Type B pancreatic cell (in vitro differentiated cells): Measurements from ENCODE around the gene LPIN1. TPM values are rescaled to one million over a fixed set of nuclear protein-coding genes. Genes with fewer than 3 reads are reported as not detected.

Source experiments
- DNase-seq: peaks from one replicate; pipeline ENCODE4 v3.0.0; 2021; ENCODE audit warnings: mixed read lengths; ENCODE audit not compliant: unreplicated experiment; ENCODE audit errors: extremely low spot score
- H3K27ac Mint-ChIP-seq: 2 replicates; pipeline ENCODE4 v1.8.0; 2021; ENCODE audit warnings: mild to moderate bottlenecking, mixed read lengths
- H3K27me3 Mint-ChIP-seq: 2 replicates; pipeline ENCODE4 v1.8.0; 2021; ENCODE audit warnings: mixed read lengths
- H3K36me3 Mint-ChIP-seq: 2 replicates; pipeline ENCODE4 v1.8.0; 2021; ENCODE audit warnings: mixed read lengths
- H3K4me1 Mint-ChIP-seq: one replicate; pipeline ENCODE4 v1.8.0; 2021; ENCODE audit warnings: mixed read lengths; ENCODE audit not compliant: unreplicated experiment
- H3K4me3 Mint-ChIP-seq: 2 replicates; pipeline ENCODE4 v1.8.0; 2021; ENCODE audit warnings: mild to moderate bottlenecking, mixed read lengths
- H3K9me3 Mint-ChIP-seq: 2 replicates; pipeline ENCODE4 v1.8.0; 2021; ENCODE audit warnings: mixed read lengths
- CTCF ChIP-seq: fragments of 200-600 bp; sonication (generic); conservative IDR thresholded peaks from 2 replicates; pipeline ENCODE4 v1.5.0; 2021; ENCODE audit warnings: antibody characterized with exemption, mild to moderate bottlenecking
- total RNA-seq: library from RNA; stranded (reverse); gene quantifications from 2 replicates; pipeline ENCODE4 v1.2.1, GENCODE V29; 2021; ENCODE audit warnings: low replicate concordance

The LPIN1 gene
- total RNA-seq, 1 donor from 2014 or later, result 26.8 TPM

- Mint-ChIP-seq H3K4me3 (no peak overlapping the region), H3K27me3 (no peaks in the 10 kb centered on the region), H3K27ac (no peak overlapping the region), H3K36me3 (no peaks in the 10 kb centered on the region), H3K4me1 (peaks cover 4% of the 10 kb centered on the region), H3K9me3 (peaks cover 9% of the 10 kb centered on the region)
- TF ChIP-seq CTCF, result no peak
- DNase-seq, result no peak
Measured at GRCh38 chr2:11850082-11850481, 103.7 kb downstream of the LPIN1 start.

GRCh38 chr2:11852526-11853196 is 106.2 kb downstream of the LPIN1 start:
- peaks cover 4% of the 10 kb centered on the region for H3K4me1 Mint-ChIP-seq
- no peak for DNase-seq
- H3K36me3 Mint-ChIP-seq, result peaks cover 4% of the 10 kb centered on the region
- no peak overlapping the region for H3K27ac Mint-ChIP-seq
- peaks cover 9% of the 10 kb centered on the region for H3K9me3 Mint-ChIP-seq
- no peak for TF ChIP-seq CTCF
- no peak overlapping the region for H3K4me3 Mint-ChIP-seq
- no peaks in the 10 kb centered on the region for H3K27me3 Mint-ChIP-seq

GRCh38 chr2:11853197-11853588 is 106.8 kb downstream of the LPIN1 start:
- H3K36me3 Mint-ChIP-seq, result peaks cover 4% of the 10 kb centered on the region
- no peak overlapping the region for H3K27ac Mint-ChIP-seq
- no peak for TF ChIP-seq CTCF
- H3K4me1 Mint-ChIP-seq, result peaks cover 4% of the 10 kb centered on the region
- H3K4me3 Mint-ChIP-seq, result no peak overlapping the region
- no peak for DNase-seq
- H3K27me3 Mint-ChIP-seq, result no peaks in the 10 kb centered on the region
- H3K9me3 Mint-ChIP-seq, result peaks cover 4% of the 10 kb centered on the region

DNA sequence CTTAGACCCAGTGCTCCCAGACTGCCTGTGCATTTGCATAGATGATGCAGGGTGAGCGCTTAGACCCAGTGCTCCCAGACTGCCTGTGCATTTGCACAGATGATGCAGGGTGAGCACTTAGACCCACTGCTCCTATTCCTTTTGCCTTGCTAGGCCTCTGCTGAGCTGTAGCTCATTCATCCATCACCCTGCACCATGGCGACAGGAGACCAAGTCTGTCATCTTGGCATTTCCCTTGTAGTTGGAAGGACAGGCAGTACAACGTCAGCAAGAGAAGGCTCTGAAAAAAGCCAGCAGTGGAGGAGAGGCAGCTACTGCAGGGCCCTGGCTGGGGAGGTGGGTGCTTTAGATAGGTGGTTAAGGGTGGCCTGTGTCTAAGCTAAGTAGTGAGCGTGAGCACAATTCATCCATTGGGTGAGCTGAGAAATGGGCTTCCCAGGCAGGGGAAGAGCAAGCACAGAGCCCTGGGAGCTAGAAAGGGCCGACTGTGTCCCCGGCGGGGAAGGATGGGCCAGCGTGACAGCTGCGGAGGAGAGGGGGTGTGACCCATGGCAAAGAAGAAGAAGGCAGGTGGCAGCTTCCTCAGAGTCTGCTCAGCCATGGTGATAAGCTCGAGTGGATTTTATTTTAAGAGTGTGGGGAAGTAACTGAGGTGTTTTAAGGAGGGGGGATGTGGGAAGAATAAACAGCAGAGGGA is 108.8 kb downstream of the LPIN1 start:
- no peak overlapping the region for H3K4me3 Mint-ChIP-seq
- no peak for DNase-seq
- TF ChIP-seq CTCF, result no peak
- H3K36me3 Mint-ChIP-seq, result peaks cover 4% of the 10 kb centered on the region
- H3K27ac Mint-ChIP-seq, result no peak overlapping the region
- peaks cover 4% of the 10 kb centered on the region for H3K4me1 Mint-ChIP-seq
- no peaks in the 10 kb centered on the region for H3K27me3 Mint-ChIP-seq
- H3K9me3 Mint-ChIP-seq, result peaks cover 4% of the 10 kb centered on the region

GRCh38 chr2:11856095-11856494 is 109.7 kb downstream of the LPIN1 start:
- Mint-ChIP-seq H3K4me3 (no peak overlapping the region), H3K27me3 (no peaks in the 10 kb centered on the region), H3K9me3 (peaks cover 4% of the 10 kb centered on the region), H3K36me3 (peaks cover 4% of the 10 kb centered on the region), H3K4me1 (peaks cover 4% of the 10 kb centered on the region), H3K27ac (no peak overlapping the region)
- no peak for TF ChIP-seq CTCF
- no peak for DNase-seq
